Gastroesophageal sphincter (tissue), 3 donors: ENCODE measurements around the gene ZNF280B.
"Not testable (repeated sequence)": the region's sequence is repeated elsewhere in the genome, so short reads cannot be mapped to it uniquely, and the experiment has no call there.

Source experiments
- EP300 ChIP-seq: sonication (generic); formaldehyde crosslinking; IDR thresholded peaks from one replicate; pipeline ENCODE4 v1.6.1; 2017; ENCODE audit warnings: antibody characterized with exemption, mild to moderate bottlenecking
- POLR2A ChIP-seq, 2 donors: fragments of 450-650 bp; IDR thresholded peaks; one replicate each; pipeline ENCODE4 v1.6.1; 2017; ENCODE audit warnings: antibody characterized with exemption in 2 of 2, mild to moderate bottlenecking in 2 of 2, moderate library complexity in 1 of 2
- POLR2AphosphoS5 ChIP-seq: sonication (generic); formaldehyde crosslinking; IDR thresholded peaks from one replicate; pipeline ENCODE4 v1.6.1; 2017; ENCODE audit warnings: antibody characterized with exemption
- TF ChIP-seq, protein P1 (sequence below), 4 experiments: fragments of 200-600 bp in 2 of 4; fragments of 450-650 bp in 2 of 4; sonication (generic) in 1 of 4; IDR thresholded peaks; one replicate each; pipeline ENCODE4 v1.5.1; 2017 to 2019; ENCODE audit warnings: antibody characterized with exemption in 4 of 4, mild to moderate bottlenecking in 2 of 4, moderate library complexity in 2 of 4

DNA sequence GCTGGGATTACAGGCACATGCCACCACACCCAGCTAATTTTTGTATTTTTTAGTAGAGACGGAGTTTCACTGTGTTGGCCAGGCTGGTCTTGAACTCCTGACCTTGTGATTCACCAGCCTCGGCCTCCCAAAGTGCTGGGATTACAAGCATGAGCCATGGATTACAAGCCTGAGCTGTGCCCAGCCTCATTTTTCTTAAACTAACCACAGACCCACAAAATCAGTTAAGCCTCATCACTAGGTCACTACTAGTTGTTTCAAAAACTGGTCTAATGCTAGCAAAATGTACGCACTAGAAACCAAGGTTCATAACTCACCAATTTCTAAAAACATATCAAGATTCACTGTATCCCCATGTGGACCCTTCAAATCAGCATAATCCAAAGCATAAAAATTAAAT lies 17.0 kb downstream of the ZNF280B start:
- TF ChIP-seq, protein P1, sequence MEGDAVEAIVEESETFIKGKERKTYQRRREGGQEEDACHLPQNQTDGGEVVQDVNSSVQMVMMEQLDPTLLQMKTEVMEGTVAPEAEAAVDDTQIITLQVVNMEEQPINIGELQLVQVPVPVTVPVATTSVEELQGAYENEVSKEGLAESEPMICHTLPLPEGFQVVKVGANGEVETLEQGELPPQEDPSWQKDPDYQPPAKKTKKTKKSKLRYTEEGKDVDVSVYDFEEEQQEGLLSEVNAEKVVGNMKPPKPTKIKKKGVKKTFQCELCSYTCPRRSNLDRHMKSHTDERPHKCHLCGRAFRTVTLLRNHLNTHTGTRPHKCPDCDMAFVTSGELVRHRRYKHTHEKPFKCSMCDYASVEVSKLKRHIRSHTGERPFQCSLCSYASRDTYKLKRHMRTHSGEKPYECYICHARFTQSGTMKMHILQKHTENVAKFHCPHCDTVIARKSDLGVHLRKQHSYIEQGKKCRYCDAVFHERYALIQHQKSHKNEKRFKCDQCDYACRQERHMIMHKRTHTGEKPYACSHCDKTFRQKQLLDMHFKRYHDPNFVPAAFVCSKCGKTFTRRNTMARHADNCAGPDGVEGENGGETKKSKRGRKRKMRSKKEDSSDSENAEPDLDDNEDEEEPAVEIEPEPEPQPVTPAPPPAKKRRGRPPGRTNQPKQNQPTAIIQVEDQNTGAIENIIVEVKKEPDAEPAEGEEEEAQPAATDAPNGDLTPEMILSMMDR (IDR thresholded peaks at IDR 0.05), result not testable (repeated sequence)
- TF ChIP-seq POLR2AphosphoS5; POLR2A (IDR thresholded peaks at IDR 0.05); EP300: not testable (repeated sequence)
